ENCODE results near the gene BBS4.

The BBS4 gene

GRCh38 chr15:72778796-72779195 lies 92.8 kb downstream of the BBS4 start:
- TF ChIP-seq CTCF (IDR thresholded peaks at IDR 0.05; ENCODE audit: unreplicated experiment in 3 of 3) = no peak
- no peak overlapping the region for H3K27ac Mint-ChIP-seq
- H3K9me3 Mint-ChIP-seq = no peaks in the 10 kb centered on the region
- no peaks in the 10 kb centered on the region for H3K27me3 Mint-ChIP-seq (ENCODE audit: low read depth)
- peaks cover 13% of the 10 kb centered on the region for H3K36me3 Mint-ChIP-seq (ENCODE audit: low read depth)
- peaks cover 9% of the 10 kb centered on the region for H3K4me1 Mint-ChIP-seq
- H3K4me3 Mint-ChIP-seq = peak overlapping the region in 1 of 3 experiments; percentile 37

- H3K27ac Mint-ChIP-seq = peak overlapping the region in 1 of 3 experiments; percentile 17
- TF ChIP-seq CTCF (IDR thresholded peaks at IDR 0.05; ENCODE audit: unreplicated experiment in 3 of 3) = no peak
- peaks cover 7% of the 10 kb centered on the region for H3K36me3 Mint-ChIP-seq (ENCODE audit: low read depth)
- H3K4me1 Mint-ChIP-seq = peaks cover 17% of the 10 kb centered on the region
- H3K9me3 Mint-ChIP-seq = no peaks in the 10 kb centered on the region
- no peaks in the 10 kb centered on the region for H3K27me3 Mint-ChIP-seq (ENCODE audit: low read depth)
- H3K4me3 Mint-ChIP-seq = peak overlapping the region; percentile 69 to 82 (median 78)
Measured at GRCh38 chr15:72781631-72782030, 95.6 kb downstream of the BBS4 start.

- no peak for TF ChIP-seq CTCF (IDR thresholded peaks at IDR 0.05; ENCODE audit: unreplicated experiment in 3 of 3)
- peaks cover 24% of the 10 kb centered on the region for H3K4me1 Mint-ChIP-seq
- no peaks in the 10 kb centered on the region for H3K27me3 Mint-ChIP-seq (ENCODE audit: low read depth)
- peaks cover 7% of the 10 kb centered on the region for H3K36me3 Mint-ChIP-seq (ENCODE audit: low read depth)
- peak overlapping the region; percentile 79 to 93 (median 91) for H3K27ac Mint-ChIP-seq
- H3K4me3 Mint-ChIP-seq = peak overlapping the region; percentile 87 to 95 (median 95)
- no peaks in the 10 kb centered on the region for H3K9me3 Mint-ChIP-seq
Measured at GRCh38 chr15:72782274-72783003, 96.4 kb downstream of the BBS4 start.

- peak overlapping the region; percentile 79 to 99 (median 93) for H3K27ac Mint-ChIP-seq
- peaks cover 7% of the 10 kb centered on the region for H3K36me3 Mint-ChIP-seq (ENCODE audit: low read depth)
- no peaks in the 10 kb centered on the region for H3K9me3 Mint-ChIP-seq
- H3K4me3 Mint-ChIP-seq = peak overlapping the region; percentile 87 to 97 (median 95)
- H3K4me1 Mint-ChIP-seq = peaks cover 30% of the 10 kb centered on the region
- H3K27me3 Mint-ChIP-seq (ENCODE audit: low read depth) = no peaks in the 10 kb centered on the region
- TF ChIP-seq CTCF (IDR thresholded peaks at IDR 0.05; ENCODE audit: unreplicated experiment in 3 of 3) = no peak
Measured at GRCh38 chr15:72783004-72783639, 97.1 kb downstream of the BBS4 start.

GRCh38 chr15:72783640-72784455 lies 97.8 kb downstream of the BBS4 start, which contains the start of gene ADPGK:
Gene ADPGK (minus strand): TSS chr15:72783758. CDS start chr15:72783691, 67 bp downstream.
- Mint-ChIP-seq H3K4me1 (peaks cover 30% of the 10 kb centered on the region), H3K9me3 (no peaks in the 10 kb centered on the region), H3K27ac (peak within 1 kb of the TSS; percentile 98 to 99 (median 99)), H3K27me3 (ENCODE audit: low read depth) (no peaks in the 10 kb centered on the region), H3K4me3 (peak within 1 kb of the TSS; percentile 87 to 97 (median 95)), H3K36me3 (ENCODE audit: low read depth) (peaks cover 6% of the 10 kb centered on the region)
- TF ChIP-seq CTCF (IDR thresholded peaks at IDR 0.05; ENCODE audit: unreplicated experiment in 3 of 3) = peak; percentile 45 to 64 (median 59)

Measured in nephron (organoid).